T-cell (primary cell): Measurements from ENCODE around the gene IBTK. TPM values are rescaled to one million over a fixed set of nuclear protein-coding genes. Genes with fewer than 3 reads are reported as not detected.
"Not testable (repeated sequence)": the region's sequence is repeated elsewhere in the genome, so short reads cannot be mapped to it uniquely, and the experiment has no call there.

Source experiments
- ATAC-seq, 4 experiments: fragments of 200-7000 bp in 3 of 4; fragments of 150-1000 bp in 1 of 4; cut with Tn5 transposase; replicated peaks in 1 of 4; 1 replicate in 3 of 4; 2 replicates in 1 of 4; pipeline ENCODE4 v1.10.0; 2021; ENCODE audit warnings: moderate library complexity in 3 of 4, mild to moderate bottlenecking in 2 of 4, moderate number of reproducible peaks in 1 of 4
- CTCF ChIA-PET, 2 donors: fragments of 300-600 bp; sonication (Branson Sonifier 250); formaldehyde crosslinking; loops; one replicate each; lab custom pipeline; 2022; ENCODE audit warnings: antibody characterized with exemption in 2 of 2; lab: Charles Lee
- POLR2A ChIA-PET, 2 donors: fragments of 300-600 bp; sonication (Branson Sonifier 250); formaldehyde crosslinking; loops; one replicate each; lab custom pipeline; 2022; ENCODE audit warnings: antibody characterized with exemption in 2 of 2; lab: Charles Lee
- DNase-seq, 35 experiments: peaks; one replicate each; pipeline versions ENCODE4 v3.0.0 to v3.0.0-alpha.2; 2013 to 2023
- H3K27ac ChIP-seq: one replicate; pipeline ENCODE4 v1.5.1; 2013; ENCODE audit warnings: low read length
- H3K27me3 ChIP-seq, 2 experiments: replicated peaks in 1 of 2; 1 replicate in 1 of 2; 2 replicates in 1 of 2; pipeline versions ENCODE4 v1.6.1 to v1.7.0; 2013; ENCODE audit warnings: low read length in 1 of 2, mixed read lengths in 1 of 2; ENCODE audit not compliant: control insufficient read depth in 2 of 2, insufficient read depth in 2 of 2; ENCODE audit errors: extremely low read depth in 1 of 2
- H3K36me3 ChIP-seq, 2 donors: 1 replicate in 1 of 2; 2 replicates in 1 of 2; pipeline versions ENCODE4 v1.6.1 to v1.7.0; 2013; ENCODE audit warnings: low read length in 1 of 2; ENCODE audit not compliant: control insufficient read depth in 2 of 2, insufficient read depth in 1 of 2; ENCODE audit errors: extremely low read depth in 1 of 2
- H3K4me1 ChIP-seq, 2 experiments: 1 replicate in 1 of 2; 2 replicates in 1 of 2; pipeline versions ENCODE4 v1.6.1 to v1.7.0; 2013; ENCODE audit warnings: low read length in 2 of 2, mixed read lengths in 1 of 2; ENCODE audit not compliant: insufficient read depth in 2 of 2, control insufficient read depth in 1 of 2; ENCODE audit errors: extremely low read depth in 1 of 2
- H3K4me3 ChIP-seq, 2 donors: 1 replicate in 1 of 2; 2 replicates in 1 of 2; pipeline versions ENCODE4 v1.5.1 to v1.7.0; 2013; ENCODE audit warnings: mild to moderate bottlenecking in 2 of 2, low read length in 1 of 2, moderate library complexity in 1 of 2; ENCODE audit not compliant: control insufficient read depth in 1 of 2; ENCODE audit errors: extremely low read depth in 1 of 2
- H3K9me3 ChIP-seq: 2 replicates; pipeline ENCODE4 v1.7.0; 2013
- H3K27ac Mint-ChIP-seq, 2 donors: one replicate each; pipeline ENCODE4 v1.8.0; 2020 to 2021; ENCODE audit warnings: mild to moderate bottlenecking in 2 of 2, mixed read lengths in 2 of 2
- H3K27me3 Mint-ChIP-seq, 2 donors: one replicate each; pipeline ENCODE4 v1.8.0; 2021 to 2022; ENCODE audit warnings: mixed read lengths in 2 of 2
- H3K36me3 Mint-ChIP-seq: one replicate; pipeline ENCODE4 v1.8.0; 2021; ENCODE audit warnings: mixed read lengths
- H3K4me1 Mint-ChIP-seq, 3 donors: one replicate each; pipeline ENCODE4 v1.8.0; 2020 to 2022; ENCODE audit warnings: mixed read lengths in 3 of 3, mild to moderate bottlenecking in 1 of 3
- H3K4me3 Mint-ChIP-seq, 3 donors: one replicate each; pipeline ENCODE4 v1.8.0; 2020 to 2022; ENCODE audit warnings: mild to moderate bottlenecking in 3 of 3, mixed read lengths in 3 of 3, moderate library complexity in 3 of 3
- H3K9me3 Mint-ChIP-seq, 3 donors: one replicate each; pipeline ENCODE4 v1.8.0; 2020 to 2022; ENCODE audit warnings: mixed read lengths in 3 of 3
- WGBS: methylation state at CpG from one replicate; pipeline ENCODE4 v1.1.5; 2013; ENCODE audit warnings: missing lambda C conversion rate; ENCODE audit not compliant: insufficient coverage; 5-methylcytosine and 5-hydroxymethylcytosine counted together
- total RNA-seq, 35 experiments: library from RNA in 6 of 35; stranded (reverse) in 6 of 35; fragments of 120-200 nt in 1 of 35; gene quantifications; one replicate each; pipeline versions ENCODE4 v1.2.1 to v1.2.4 and lab custom pipeline; 2013 to 2026

The IBTK gene
- total RNA-seq, 5 donors from 2014 or later (not counting 1 experiment from before 2014, with no cell fraction given): 19.2 to 21.9 (median 20.7) TPM

DNA sequence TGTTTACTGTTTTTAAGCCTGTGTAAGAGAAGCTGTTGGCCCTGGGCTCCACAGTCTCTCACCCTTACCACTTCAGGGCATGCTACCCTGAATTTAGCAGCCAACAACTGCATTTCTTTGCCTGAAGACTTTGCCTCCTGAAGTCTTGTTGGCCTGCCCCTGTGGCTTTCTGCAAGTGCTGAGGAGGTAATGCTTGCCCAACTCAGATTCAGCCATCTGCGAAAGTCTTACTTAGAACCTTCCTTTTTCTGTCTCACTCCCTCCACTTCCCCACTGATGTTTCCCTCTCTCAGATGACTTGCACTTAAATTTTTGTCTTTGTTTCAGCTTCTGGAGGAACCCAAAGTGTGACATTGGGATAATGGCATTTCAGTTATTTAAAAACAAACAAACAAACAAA lies 11.8 kb upstream of the IBTK start:
- Histone ChIP-seq H3K27ac (no peak overlapping the region), H3K27me3 (no peaks in the 10 kb centered on the region), H3K4me3 (no peak overlapping the region), H3K9me3 (no peaks in the 10 kb centered on the region), H3K4me1 (no peaks in the 10 kb centered on the region), H3K36me3 (no peaks in the 10 kb centered on the region)
- Mint-ChIP-seq H3K27me3 (peaks cover 0 to 5% of the 10 kb centered on the region in 2 donors), H3K9me3 (no peaks in the 10 kb centered on the region), H3K36me3 (no peaks in the 10 kb centered on the region), H3K4me1 (no peaks in the 10 kb centered on the region), H3K27ac (no peak overlapping the region), H3K4me3 (no peak overlapping the region)
- ATAC-seq (no peak), DNase-seq (no peak)
- no CpG with 5 or more reads among the region's 1 CpG for WGBS
- ChIA-PET CTCF (no interaction called here), POLR2A (no interaction called here)

DNA sequence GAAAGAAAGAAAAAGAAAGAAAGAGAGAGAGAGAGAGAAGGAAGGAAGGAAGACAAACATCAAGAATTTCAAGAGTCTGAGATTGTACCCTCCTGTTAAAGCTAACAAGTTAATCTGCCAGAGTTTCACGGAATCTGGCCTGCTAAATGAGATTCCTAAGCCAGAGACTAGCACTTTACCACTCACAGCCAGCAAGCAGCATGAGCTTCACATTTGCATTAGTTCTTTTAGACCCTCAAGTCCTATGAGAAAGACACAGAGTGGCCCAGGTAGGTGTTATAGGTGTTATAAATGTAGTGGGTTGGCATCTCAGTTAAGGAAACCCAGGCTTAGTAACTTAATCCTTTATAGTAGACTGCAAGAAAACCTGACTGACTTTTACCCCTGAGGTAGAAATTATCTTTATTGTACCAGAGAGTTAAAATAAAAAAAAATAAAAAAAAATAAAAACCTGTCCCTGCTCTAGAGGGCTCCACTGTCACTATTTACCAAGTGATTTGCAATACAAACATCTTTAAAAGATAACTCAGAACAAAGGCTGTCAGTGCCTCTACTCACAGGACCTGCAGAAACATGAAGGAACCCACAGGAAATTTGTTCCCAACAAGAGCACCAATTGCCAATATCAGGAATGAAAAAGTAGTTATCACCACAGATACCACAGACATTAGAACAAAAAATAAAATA lies 9.7 kb upstream of the IBTK start:
- H3K4me3 ChIP-seq: no peak overlapping the region
- Mint-ChIP-seq H3K9me3 (no peaks in the 10 kb centered on the region), H3K4me3 (no peak overlapping the region), H3K36me3 (no peaks in the 10 kb centered on the region), H3K4me1 (no peaks in the 10 kb centered on the region), H3K27me3 (peaks cover 0 to 5% of the 10 kb centered on the region in 2 donors), H3K27ac (no peak overlapping the region)
- WGBS: no CpG with 5 or more reads among the region's 1 CpG
- H3K27ac ChIP-seq: no peak overlapping the region
- ChIA-PET POLR2A (no interaction called here), CTCF (interaction anchor here (0.6 to 1.0 kb wide), 3 partner anchors 13 to 977 kb away, joined by 3 to 5 read pairs (median 3); no protein-coding TSS in a partner anchor)
- no peaks in the 10 kb centered on the region for H3K36me3 ChIP-seq
- DNase-seq: no peak
- H3K27me3 ChIP-seq: no peaks in the 10 kb centered on the region
- H3K4me1 ChIP-seq: no peaks in the 10 kb centered on the region
- no peak for ATAC-seq
- H3K9me3 ChIP-seq: no peaks in the 10 kb centered on the region

GRCh38 chr6:82254722-82255121 lies 7.2 kb upstream of the IBTK start:
- CTCF ChIA-PET: interaction anchor here (0.9 to 1.2 kb wide), 3 partner anchors 16 to 799 kb away, joined by 3 to 4 read pairs (median 4); no protein-coding TSS in a partner anchor
- ATAC-seq, H3K27ac ChIP-seq, H3K36me3 ChIP-seq, H3K4me3 Mint-ChIP-seq, H3K27me3 ChIP-seq, H3K27ac Mint-ChIP-seq, H3K4me1 ChIP-seq, DNase-seq, H3K9me3 ChIP-seq, POLR2A ChIA-PET, H3K9me3 Mint-ChIP-seq, H3K4me1 Mint-ChIP-seq, H3K36me3 Mint-ChIP-seq, H3K4me3 ChIP-seq, H3K27me3 Mint-ChIP-seq: not testable (repeated sequence)
- no CpG with 5 or more reads among the region's 5 CpGs for WGBS

DNA sequence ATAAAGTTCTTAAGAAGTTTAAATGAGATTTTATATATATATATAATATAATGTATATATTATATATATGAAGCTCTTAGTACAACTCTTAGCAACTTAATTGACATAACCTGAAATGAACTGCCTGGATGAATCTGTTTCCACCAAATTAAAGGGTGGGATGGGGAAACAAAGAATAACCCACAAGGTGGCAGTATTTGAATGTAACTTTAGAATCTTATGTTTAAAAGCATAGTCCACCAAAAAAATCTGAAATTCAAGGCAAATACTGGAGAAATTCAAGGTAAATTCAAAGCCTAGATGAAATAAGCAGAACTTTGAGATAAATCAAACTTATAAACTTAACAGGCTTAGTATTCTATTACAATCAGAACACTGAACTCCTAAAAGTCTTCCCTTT lies 4.4 kb upstream of the IBTK start:
- Mint-ChIP-seq H3K27ac (no peak overlapping the region), H3K9me3 (no peaks in the 10 kb centered on the region), H3K36me3 (no peaks in the 10 kb centered on the region), H3K4me1 (peaks cover 10 to 11% (median 10%) of the 10 kb centered on the region in 3 donors), H3K27me3 (no peaks in the 10 kb centered on the region), H3K4me3 (no peak overlapping the region)
- H3K27me3 ChIP-seq: no peaks in the 10 kb centered on the region
- no peaks in the 10 kb centered on the region for H3K36me3 ChIP-seq
- ATAC-seq (no peak), DNase-seq (peak in 1 of 35 experiments; percentile 39)
- peaks cover 2 to 13% of the 10 kb centered on the region in 2 experiments for H3K4me1 ChIP-seq
- no peak overlapping the region for H3K27ac ChIP-seq
- POLR2A ChIA-PET: interaction anchor here in 1 of 2 donors (1.0 kb wide), 1 partner anchor 11 kb away, joined by 3 read pairs; no protein-coding TSS in a partner anchor
- H3K4me3 ChIP-seq: no peak overlapping the region
- H3K9me3 ChIP-seq: no peaks in the 10 kb centered on the region
- CTCF ChIA-PET: interaction anchor here (0.6 to 2.0 kb wide), 6 partner anchors 11 to 970 kb away, joined by 3 to 10 read pairs (median 3); partner anchors contain the start of gene UBE3D (in 2 of the 2)

DNA sequence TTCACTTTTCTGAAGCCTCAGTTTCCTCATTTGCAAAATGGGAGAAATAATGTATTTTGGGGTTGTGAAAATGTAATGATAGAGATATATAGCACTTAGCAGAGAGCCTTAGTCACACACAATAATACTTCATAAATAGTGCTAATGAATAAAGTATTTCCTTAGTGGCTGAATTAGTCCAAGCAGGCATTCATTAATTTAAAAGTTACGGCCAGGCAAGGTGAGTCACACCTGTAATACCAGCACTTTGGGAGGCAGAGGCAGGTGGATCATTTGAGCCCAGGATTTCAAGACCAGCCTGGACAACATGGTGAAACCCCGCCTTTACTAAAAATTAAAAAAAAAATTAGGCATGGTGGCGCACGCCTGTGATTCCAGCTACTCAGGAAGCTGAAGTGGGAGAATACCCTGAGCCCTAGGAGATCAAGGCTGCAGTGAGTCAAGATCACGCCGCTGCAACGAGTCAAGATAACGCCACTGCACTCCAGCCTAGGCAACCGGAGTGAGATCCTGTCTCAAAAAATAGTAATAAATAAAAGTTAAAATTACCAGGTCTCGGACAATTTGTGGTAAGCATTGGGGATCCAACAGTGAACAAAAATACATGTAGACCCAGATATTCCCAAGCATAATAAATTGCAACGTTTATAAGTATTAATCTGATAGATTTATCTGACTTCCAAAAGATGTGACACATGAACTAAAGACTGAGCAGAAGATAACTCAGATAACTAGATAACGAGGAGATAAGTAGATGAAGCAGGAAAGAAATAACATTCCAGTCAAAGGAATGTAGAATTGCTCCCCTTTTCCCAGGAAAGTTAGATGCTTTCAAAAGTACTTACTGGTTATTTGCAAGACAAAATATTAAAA lies 2.1 kb upstream of the IBTK start:
- DNase-seq (no peak), ATAC-seq (no peak)
- Histone ChIP-seq H3K9me3 (no peaks in the 10 kb centered on the region), H3K36me3 (no peaks in the 10 kb centered on the region), H3K4me1 (peaks cover 8 to 27% of the 10 kb centered on the region in 2 experiments), H3K4me3 (no peak overlapping the region), H3K27me3 (no peaks in the 10 kb centered on the region), H3K27ac (no peak overlapping the region)
- WGBS: 98% methylated on average over 4 of the region's 12 CpGs
- H3K36me3 Mint-ChIP-seq: peaks cover under 1% of the 10 kb centered on the region
- H3K4me3 Mint-ChIP-seq: no peak overlapping the region
- H3K4me1 Mint-ChIP-seq: peaks cover 29 to 31% (median 31%) of the 10 kb centered on the region in 3 donors
- H3K27me3 Mint-ChIP-seq: no peaks in the 10 kb centered on the region
- POLR2A ChIA-PET: interaction anchor here in 1 of 2 donors (0.6 kb wide), 1 partner anchor 804 kb away, joined by 4 read pairs; no protein-coding TSS in a partner anchor
- CTCF ChIA-PET: interaction anchor here (0.6 to 3.8 kb wide), 7 partner anchors 47 to 818 kb away, joined by 3 to 38 read pairs (median 3); partner anchors contain the start of genes DOP1A (in 2 of the 2) and UBE3D (in 2 of the 2)
- H3K9me3 Mint-ChIP-seq: no peaks in the 10 kb centered on the region
- H3K27ac Mint-ChIP-seq: no peak overlapping the region

GRCh38 chr6:82248273-82248735 lies 760 bp upstream of the IBTK start:
- peaks cover 9% of the 10 kb centered on the region for H3K36me3 Mint-ChIP-seq
- no peaks in the 10 kb centered on the region for H3K27me3 ChIP-seq
- no peaks in the 10 kb centered on the region for H3K9me3 Mint-ChIP-seq
- H3K27ac Mint-ChIP-seq: peak overlapping the region; percentile 93 to 96
- H3K4me3 ChIP-seq: peak overlapping the region; percentile 82 to 95
- H3K4me1 ChIP-seq: peaks cover 10 to 27% of the 10 kb centered on the region in 2 experiments
- peak overlapping the region; percentile 95 to 98 (median 97) for H3K4me3 Mint-ChIP-seq
- WGBS: 29% methylated on average over 1 of the region's 10 CpGs
- H3K4me1 Mint-ChIP-seq: peaks cover 42 to 44% (median 44%) of the 10 kb centered on the region in 3 donors
- ATAC-seq (no peak), DNase-seq (peak in 1 of 35 experiments; percentile 23)
- H3K27me3 Mint-ChIP-seq: no peaks in the 10 kb centered on the region
- H3K27ac ChIP-seq: peak overlapping the region; percentile 83
- CTCF ChIA-PET: interaction anchor here (0.6 to 3.8 kb wide), 6 partner anchors 27 to 1977 kb away, joined by 3 to 38 read pairs (median 4); partner anchors contain the start of genes DOP1A (in 2 of the 2) and UBE3D (in 2 of the 2)
- POLR2A ChIA-PET: interaction anchor here (0.6 to 0.9 kb wide), 4 partner anchors 36 to 821 kb away, joined by 3 to 6 read pairs (median 4); partner anchors contain the start of gene UBE3D (in 1 of the 2)
- H3K9me3 ChIP-seq: no peaks in the 10 kb centered on the region
- no peaks in the 10 kb centered on the region for H3K36me3 ChIP-seq
